Calu3 (cell line): ENCODE results near the gene ATP7A. TPM values are rescaled to one million over a fixed set of nuclear protein-coding genes. Genes with fewer than 3 reads are reported as not detected.

Source experiments
- BruUV-seq: library from RNA; stranded (reverse); fragments of 400-500 nt; replicated peaks from 2 replicates; lab custom pipeline; 2021; lab: Mats Ljungman, UMichigan
- CTCF ChIA-PET: fragments of 300-600 bp; sonication (Branson Sonifier 250); formaldehyde crosslinking; loops from one replicate; lab custom pipeline; 2022; ENCODE audit warnings: antibody characterized with exemption; lab: Charles Lee
- DNase-seq: peaks from one replicate; pipeline ENCODE4 v3.0.0; 2022
- H3K27ac Mint-ChIP-seq: one replicate; pipeline ENCODE4 v1.8.0; 2022; ENCODE audit warnings: mixed read lengths; ENCODE audit not compliant: unreplicated experiment
- H3K27me3 Mint-ChIP-seq: one replicate; pipeline ENCODE4 v1.8.0; 2022; ENCODE audit warnings: mixed read lengths; ENCODE audit not compliant: unreplicated experiment
- H3K36me3 Mint-ChIP-seq: one replicate; pipeline ENCODE4 v1.8.0; 2022; ENCODE audit warnings: mild to moderate bottlenecking, moderate library complexity, mixed read lengths; ENCODE audit not compliant: insufficient read depth, unreplicated experiment
- H3K4me1 Mint-ChIP-seq: one replicate; pipeline ENCODE4 v1.8.0; 2022; ENCODE audit warnings: mild to moderate bottlenecking, low read depth, mixed read lengths; ENCODE audit not compliant: unreplicated experiment
- H3K4me3 Mint-ChIP-seq: one replicate; pipeline ENCODE4 v1.8.0; 2022; ENCODE audit warnings: mild to moderate bottlenecking, low read depth, moderate library complexity, mixed read lengths; ENCODE audit not compliant: unreplicated experiment
- H3K9me3 Mint-ChIP-seq: one replicate; pipeline ENCODE4 v1.8.0; 2022; ENCODE audit warnings: low read depth, mixed read lengths; ENCODE audit not compliant: unreplicated experiment
- intact Hi-C: fragments of 100-400 bp; cut with micrococcal nuclease; formaldehyde crosslinking; loops from one replicate; pipeline ENCODE4 v1.10.0; 2022; ENCODE audit not compliant: unreplicated experiment
- total RNA-seq: library from RNA; stranded (reverse); gene quantifications from 2 replicates; pipeline ENCODE4 v1.2.3, GENCODE V29; 2022
- TF ChIP-seq, protein P1 (sequence below): fragments of 200-600 bp; IDR thresholded peaks from one replicate; pipeline ENCODE4 v1.8.0; 2022; ENCODE audit warnings: antibody characterized with exemption; ENCODE audit not compliant: unreplicated experiment

Gene ATP7A
- total RNA-seq, 1 experiment from 2014 or later: 15.2 TPM

GRCh38 chrX:77953708-77954107, 43.2 kb downstream of the ATP7A start:
- no peaks in the 10 kb centered on the region for H3K36me3 Mint-ChIP-seq
- no peaks in the 10 kb centered on the region for H3K27me3 Mint-ChIP-seq
- peaks cover 2% of the 10 kb centered on the region for H3K9me3 Mint-ChIP-seq
- no TSS peak for BruUV-seq
- CTCF ChIA-PET: interaction anchor here (0.7 kb wide), 1 partner anchor 18 kb away, joined by 3 read pairs; no protein-coding TSS in a partner anchor
- TF ChIP-seq, protein P1, sequence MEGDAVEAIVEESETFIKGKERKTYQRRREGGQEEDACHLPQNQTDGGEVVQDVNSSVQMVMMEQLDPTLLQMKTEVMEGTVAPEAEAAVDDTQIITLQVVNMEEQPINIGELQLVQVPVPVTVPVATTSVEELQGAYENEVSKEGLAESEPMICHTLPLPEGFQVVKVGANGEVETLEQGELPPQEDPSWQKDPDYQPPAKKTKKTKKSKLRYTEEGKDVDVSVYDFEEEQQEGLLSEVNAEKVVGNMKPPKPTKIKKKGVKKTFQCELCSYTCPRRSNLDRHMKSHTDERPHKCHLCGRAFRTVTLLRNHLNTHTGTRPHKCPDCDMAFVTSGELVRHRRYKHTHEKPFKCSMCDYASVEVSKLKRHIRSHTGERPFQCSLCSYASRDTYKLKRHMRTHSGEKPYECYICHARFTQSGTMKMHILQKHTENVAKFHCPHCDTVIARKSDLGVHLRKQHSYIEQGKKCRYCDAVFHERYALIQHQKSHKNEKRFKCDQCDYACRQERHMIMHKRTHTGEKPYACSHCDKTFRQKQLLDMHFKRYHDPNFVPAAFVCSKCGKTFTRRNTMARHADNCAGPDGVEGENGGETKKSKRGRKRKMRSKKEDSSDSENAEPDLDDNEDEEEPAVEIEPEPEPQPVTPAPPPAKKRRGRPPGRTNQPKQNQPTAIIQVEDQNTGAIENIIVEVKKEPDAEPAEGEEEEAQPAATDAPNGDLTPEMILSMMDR: no peak
- DNase-seq: no peak
- intact Hi-C loops: loop anchor here (5.0 kb wide), 1 partner anchor 41 kb away; the partner anchor contains the start of gene ATP7A
- H3K4me1 Mint-ChIP-seq: peaks cover 9% of the 10 kb centered on the region
- no peak overlapping the region for H3K4me3 Mint-ChIP-seq
- no peak overlapping the region for H3K27ac Mint-ChIP-seq

DNA sequence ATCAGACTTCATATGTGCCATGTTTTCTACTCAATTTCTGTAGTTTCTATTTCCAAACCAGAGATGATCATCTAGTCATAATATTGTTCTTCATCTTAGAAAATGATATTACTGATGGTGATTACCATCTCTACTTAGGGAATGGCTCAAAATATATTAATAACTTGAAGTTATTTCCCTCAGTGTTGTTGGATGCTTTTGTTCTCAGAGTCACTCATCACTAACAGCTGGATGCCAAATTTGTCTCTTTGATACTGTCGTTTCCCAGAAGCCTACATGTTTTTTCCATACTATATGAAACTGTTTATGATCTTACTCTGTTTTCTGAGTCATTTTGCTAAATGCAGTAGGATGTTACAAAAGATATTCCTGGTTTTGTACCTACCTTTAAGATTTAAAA, 50.1 kb downstream of the ATP7A start:
- CTCF ChIA-PET: interaction anchor here (0.6 kb wide), 1 partner anchor 82 kb away, joined by 4 read pairs; no protein-coding TSS in a partner anchor
- Mint-ChIP-seq H3K9me3 (peaks cover 4% of the 10 kb centered on the region), H3K4me1 (peaks cover 14% of the 10 kb centered on the region), H3K4me3 (no peak overlapping the region), H3K27me3 (no peaks in the 10 kb centered on the region), H3K36me3 (peaks cover 5% of the 10 kb centered on the region), H3K27ac (no peak overlapping the region)
- BruUV-seq: no TSS peak
- intact Hi-C loops: no loop called here
- DNase-seq: no peak
- TF ChIP-seq, protein P1: no peak

DNA sequence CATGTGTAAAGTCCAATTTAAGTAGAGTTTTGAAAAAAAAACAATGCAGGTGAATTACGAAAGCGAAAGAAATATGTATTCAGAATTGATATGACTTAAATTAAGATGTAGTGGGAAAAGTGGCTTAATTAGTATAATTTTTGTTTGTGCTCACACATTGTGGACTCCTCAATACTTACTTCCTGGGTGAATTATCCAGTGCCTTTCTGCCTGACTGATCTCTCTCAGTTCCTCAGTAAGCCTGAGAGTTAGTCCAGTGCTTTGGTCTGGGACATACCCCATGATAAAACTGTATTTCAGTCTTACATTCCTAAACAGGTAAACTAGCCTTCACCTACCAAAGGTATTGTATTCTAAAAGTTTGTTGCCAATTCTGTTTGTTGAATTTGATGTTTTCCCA, 50.6 kb downstream of the ATP7A start:
- H3K27me3 Mint-ChIP-seq: no peaks in the 10 kb centered on the region
- H3K4me3 Mint-ChIP-seq: no peak overlapping the region
- H3K36me3 Mint-ChIP-seq: peaks cover 5% of the 10 kb centered on the region
- peaks cover 4% of the 10 kb centered on the region for H3K9me3 Mint-ChIP-seq
- TF ChIP-seq, protein P1: no peak
- no TSS peak for BruUV-seq
- intact Hi-C loops: no loop called here
- DNase-seq: no peak
- H3K27ac Mint-ChIP-seq: no peak overlapping the region
- peaks cover 14% of the 10 kb centered on the region for H3K4me1 Mint-ChIP-seq
- CTCF ChIA-PET: no interaction called here

GRCh38 chrX:77962068-77962902, 51.8 kb downstream of the ATP7A start:
- no peak overlapping the region for H3K27ac Mint-ChIP-seq
- H3K36me3 Mint-ChIP-seq: peaks cover 5% of the 10 kb centered on the region
- TF ChIP-seq, protein P1: no peak

More at GRCh38 chrX:77962068-77962902, 51.8 kb downstream of the ATP7A start:
- no peak for DNase-seq
- CTCF ChIA-PET: no interaction called here
- Mint-ChIP-seq H3K9me3 (peaks cover 4% of the 10 kb centered on the region), H3K27me3 (no peaks in the 10 kb centered on the region), H3K4me1 (peaks cover 14% of the 10 kb centered on the region), H3K4me3 (no peak overlapping the region)
- no TSS peak for BruUV-seq
- intact Hi-C loops: no loop called here
